ENCODE data around the gene RASGEF1B.

Gene RASGEF1B

GRCh38 chr4:81377191-81377590, 94.5 kb downstream of the RASGEF1B start:
- no peaks in the 10 kb centered on the region for H3K36me3 ChIP-seq (ENCODE audit: control insufficient read depth, insufficient read depth, low read length)
- no peaks in the 10 kb centered on the region for H3K4me1 ChIP-seq (ENCODE audit: control insufficient read depth, insufficient read depth, low read length, poor library complexity, severe bottlenecking)

GRCh38 chr4:81376720-81377119, 95.0 kb downstream of the RASGEF1B start:
- Histone ChIP-seq H3K27ac (ENCODE audit: insufficient read depth, low read length, poor library complexity, severe bottlenecking) (no peak overlapping the region), H3K27me3 (replicated peaks; ENCODE audit: control insufficient read depth, insufficient read depth, low read length, poor library complexity, severe bottlenecking) (no peaks in the 10 kb centered on the region), H3K4me1 (ENCODE audit: control insufficient read depth, insufficient read depth, low read length, poor library complexity, severe bottlenecking) (no peaks in the 10 kb centered on the region), H3K4me3 (ENCODE audit: insufficient read depth, low read depth, low read length, poor library complexity, severe bottlenecking) (no peak overlapping the region), H3K9me3 (ENCODE audit: control insufficient read depth, low read length) (no peaks in the 10 kb centered on the region), H3K36me3 (ENCODE audit: control insufficient read depth, insufficient read depth, low read length) (no peaks in the 10 kb centered on the region)
- no peak for DNase-seq

More at GRCh38 chr4:81377191-81377590, 94.5 kb downstream of the RASGEF1B start:
- no peaks in the 10 kb centered on the region for H3K27me3 ChIP-seq (replicated peaks; ENCODE audit: control insufficient read depth, insufficient read depth, low read length, poor library complexity, severe bottlenecking)
- no peak overlapping the region for H3K27ac ChIP-seq (ENCODE audit: insufficient read depth, low read length, poor library complexity, severe bottlenecking)
- no peak for DNase-seq
- no peaks in the 10 kb centered on the region for H3K9me3 ChIP-seq (ENCODE audit: control insufficient read depth, low read length)
- H3K4me3 ChIP-seq (ENCODE audit: insufficient read depth, low read depth, low read length, poor library complexity, severe bottlenecking), result no peak overlapping the region

Data from effector memory CD4-positive, alpha-beta T cell (primary cell).